ENCODE results near the gene KCNH1. TPM values are rescaled to one million over a fixed set of nuclear protein-coding genes. Genes with fewer than 3 reads are reported as not detected.

Gene KCNH1
- total RNA-seq, 2 donors from 2014 or later, result 3.2 to 3.5 TPM

GRCh38 chr1:210755991-210756659 lies 377.8 kb downstream of the KCNH1 start:
- Mint-ChIP-seq H3K27me3 (ENCODE audit: insufficient read depth) (peaks cover 55% of the 10 kb centered on the region), H3K4me1 (peaks cover 11% of the 10 kb centered on the region)

GRCh38 chr1:210754878-210755665 lies 378.9 kb downstream of the KCNH1 start:
- H3K4me1 Mint-ChIP-seq, result peaks cover 11% of the 10 kb centered on the region
- H3K4me3 ChIP-seq (ENCODE audit: low read length), result no peak overlapping the region
- H3K36me3 ChIP-seq (ENCODE audit: control insufficient read depth, insufficient read depth, low read length), result no peaks in the 10 kb centered on the region
- peak overlapping the region; percentile 94 for H3K27ac ChIP-seq (ENCODE audit: low read depth, low read length)
- no peaks in the 10 kb centered on the region for H3K36me3 Mint-ChIP-seq (ENCODE audit: low read depth)
- H3K4me3 Mint-ChIP-seq, result no peak overlapping the region
- peaks cover 2% of the 10 kb centered on the region for H3K9me3 Mint-ChIP-seq
- TF ChIP-seq, protein P1, sequence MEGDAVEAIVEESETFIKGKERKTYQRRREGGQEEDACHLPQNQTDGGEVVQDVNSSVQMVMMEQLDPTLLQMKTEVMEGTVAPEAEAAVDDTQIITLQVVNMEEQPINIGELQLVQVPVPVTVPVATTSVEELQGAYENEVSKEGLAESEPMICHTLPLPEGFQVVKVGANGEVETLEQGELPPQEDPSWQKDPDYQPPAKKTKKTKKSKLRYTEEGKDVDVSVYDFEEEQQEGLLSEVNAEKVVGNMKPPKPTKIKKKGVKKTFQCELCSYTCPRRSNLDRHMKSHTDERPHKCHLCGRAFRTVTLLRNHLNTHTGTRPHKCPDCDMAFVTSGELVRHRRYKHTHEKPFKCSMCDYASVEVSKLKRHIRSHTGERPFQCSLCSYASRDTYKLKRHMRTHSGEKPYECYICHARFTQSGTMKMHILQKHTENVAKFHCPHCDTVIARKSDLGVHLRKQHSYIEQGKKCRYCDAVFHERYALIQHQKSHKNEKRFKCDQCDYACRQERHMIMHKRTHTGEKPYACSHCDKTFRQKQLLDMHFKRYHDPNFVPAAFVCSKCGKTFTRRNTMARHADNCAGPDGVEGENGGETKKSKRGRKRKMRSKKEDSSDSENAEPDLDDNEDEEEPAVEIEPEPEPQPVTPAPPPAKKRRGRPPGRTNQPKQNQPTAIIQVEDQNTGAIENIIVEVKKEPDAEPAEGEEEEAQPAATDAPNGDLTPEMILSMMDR (conservative IDR thresholded peaks at IDR 0.05), result no peak
- peaks cover 31% of the 10 kb centered on the region for H3K27me3 ChIP-seq (ENCODE audit: control insufficient read depth, insufficient read depth, low read length, poor library complexity, severe bottlenecking)
- WGBS, 2 experiments (ENCODE audit: insufficient coverage in 1 of 2, insufficient read length in 1 of 2), result 52 to 86% methylated on average over 6 to 8 of the region's 8 CpGs
- DNase-seq, result no peak
- H3K27me3 Mint-ChIP-seq (ENCODE audit: insufficient read depth), result peaks cover 58% of the 10 kb centered on the region
- H3K9me3 ChIP-seq (ENCODE audit: control insufficient read depth, low read length), result no peaks in the 10 kb centered on the region
- H3K9ac ChIP-seq (ENCODE audit: extremely low read depth, low read length, poor library complexity, severe bottlenecking), result no peak overlapping the region
- H3K4me1 ChIP-seq (ENCODE audit: control insufficient read depth, insufficient read depth, low read length), result no peaks in the 10 kb centered on the region
- H3K27ac Mint-ChIP-seq, result no peak overlapping the region

More at GRCh38 chr1:210755991-210756659, 377.8 kb downstream of the KCNH1 start:
- Histone ChIP-seq H3K27me3 (ENCODE audit: control insufficient read depth, insufficient read depth, low read length, poor library complexity, severe bottlenecking) (peaks cover 24% of the 10 kb centered on the region), H3K4me3 (ENCODE audit: low read length) (no peak overlapping the region), H3K36me3 (ENCODE audit: control insufficient read depth, insufficient read depth, low read length) (no peaks in the 10 kb centered on the region), H3K9ac (ENCODE audit: extremely low read depth, low read length, poor library complexity, severe bottlenecking) (no peak overlapping the region), H3K9me3 (ENCODE audit: control insufficient read depth, low read length) (no peaks in the 10 kb centered on the region), H3K27ac (ENCODE audit: low read depth, low read length) (peak overlapping the region; percentile 94), H3K4me1 (ENCODE audit: control insufficient read depth, insufficient read depth, low read length) (no peaks in the 10 kb centered on the region)
- no peaks in the 10 kb centered on the region for H3K36me3 Mint-ChIP-seq (ENCODE audit: low read depth)
- H3K4me3 Mint-ChIP-seq, result no peak overlapping the region
- 93 to 98% methylated on average over 3 to 4 of the region's 4 CpGs for WGBS, 2 experiments (ENCODE audit: insufficient coverage in 1 of 2, insufficient read length in 1 of 2)
- H3K9me3 Mint-ChIP-seq, result peaks cover 7% of the 10 kb centered on the region
- TF ChIP-seq, protein P1 (conservative IDR thresholded peaks at IDR 0.05), result no peak
- DNase-seq, result no peak
- no peak overlapping the region for H3K27ac Mint-ChIP-seq

GRCh38 chr1:210751911-210752310 lies 382.0 kb downstream of the KCNH1 start:
- TF ChIP-seq, protein P1 (conservative IDR thresholded peaks at IDR 0.05), result no peak
- Histone ChIP-seq H3K27me3 (ENCODE audit: control insufficient read depth, insufficient read depth, low read length, poor library complexity, severe bottlenecking) (peaks cover 57% of the 10 kb centered on the region), H3K4me3 (ENCODE audit: low read length) (no peak overlapping the region), H3K9me3 (ENCODE audit: control insufficient read depth, low read length) (no peaks in the 10 kb centered on the region), H3K27ac (ENCODE audit: low read depth, low read length) (no peak overlapping the region), H3K9ac (ENCODE audit: extremely low read depth, low read length, poor library complexity, severe bottlenecking) (no peak overlapping the region), H3K4me1 (ENCODE audit: control insufficient read depth, insufficient read depth, low read length) (no peaks in the 10 kb centered on the region), H3K36me3 (ENCODE audit: control insufficient read depth, insufficient read depth, low read length) (no peaks in the 10 kb centered on the region)
- Mint-ChIP-seq H3K27me3 (ENCODE audit: insufficient read depth) (peaks cover 38% of the 10 kb centered on the region), H3K27ac (no peak overlapping the region), H3K4me1 (peaks cover 5% of the 10 kb centered on the region), H3K9me3 (no peaks in the 10 kb centered on the region), H3K36me3 (ENCODE audit: low read depth) (no peaks in the 10 kb centered on the region), H3K4me3 (no peak overlapping the region)
- DNase-seq, result no peak
- WGBS, 2 experiments (ENCODE audit: insufficient coverage in 1 of 2, insufficient read length in 1 of 2), result 91 to 97% methylated on average over 2 of the region's 2 CpGs

Data from endodermal cell (in vitro differentiated cells).